T-helper 17 cell (primary cell): ENCODE results near the gene RNF126. TPM values are rescaled to one million over a fixed set of nuclear protein-coding genes. Genes with fewer than 3 reads are reported as not detected.

Experiments used
- ATAC-seq: fragments of 150-1000 bp; cut with Tn5 transposase; 2 replicates; pipeline ENCODE4 v1.10.0; 2021; ENCODE audit warnings: mild to moderate bottlenecking, moderate library complexity
- DNase-seq, 3 donors: peaks; one replicate each; pipeline versions ENCODE4 v3.0.0 to v3.0.0-alpha.2; 2020 to 2021
- H3K9me3 ChIP-seq: one replicate; pipeline ENCODE4 v1.7.0; 2013; ENCODE audit warnings: low read length, mild to moderate bottlenecking; ENCODE audit not compliant: control insufficient read depth, poor library complexity, severe bottlenecking
- H3K27ac Mint-ChIP-seq: one replicate; pipeline ENCODE4 v1.8.0; 2022; ENCODE audit warnings: mild to moderate bottlenecking, moderate library complexity, mixed read lengths
- H3K27me3 Mint-ChIP-seq: one replicate; pipeline ENCODE4 v1.8.0; 2022; ENCODE audit warnings: mixed read lengths
- H3K36me3 Mint-ChIP-seq: one replicate; pipeline ENCODE4 v1.8.0; 2022; ENCODE audit warnings: low read depth, mixed read lengths
- H3K4me1 Mint-ChIP-seq: one replicate; pipeline ENCODE4 v1.8.0; 2022; ENCODE audit warnings: mild to moderate bottlenecking, mixed read lengths
- H3K4me3 Mint-ChIP-seq: one replicate; pipeline ENCODE4 v1.8.0; 2022; ENCODE audit warnings: mild to moderate bottlenecking, moderate library complexity, mixed read lengths
- total RNA-seq, 4 donors: library from RNA in 2 of 4; stranded (reverse) in 2 of 4; gene quantifications; one replicate each; pipeline ENCODE4 v1.2.3 and lab custom pipeline; 2022 to 2026

The RNF126 gene
- total RNA-seq, 2 donors from 2014 or later: 105 to 126 TPM

DNA sequence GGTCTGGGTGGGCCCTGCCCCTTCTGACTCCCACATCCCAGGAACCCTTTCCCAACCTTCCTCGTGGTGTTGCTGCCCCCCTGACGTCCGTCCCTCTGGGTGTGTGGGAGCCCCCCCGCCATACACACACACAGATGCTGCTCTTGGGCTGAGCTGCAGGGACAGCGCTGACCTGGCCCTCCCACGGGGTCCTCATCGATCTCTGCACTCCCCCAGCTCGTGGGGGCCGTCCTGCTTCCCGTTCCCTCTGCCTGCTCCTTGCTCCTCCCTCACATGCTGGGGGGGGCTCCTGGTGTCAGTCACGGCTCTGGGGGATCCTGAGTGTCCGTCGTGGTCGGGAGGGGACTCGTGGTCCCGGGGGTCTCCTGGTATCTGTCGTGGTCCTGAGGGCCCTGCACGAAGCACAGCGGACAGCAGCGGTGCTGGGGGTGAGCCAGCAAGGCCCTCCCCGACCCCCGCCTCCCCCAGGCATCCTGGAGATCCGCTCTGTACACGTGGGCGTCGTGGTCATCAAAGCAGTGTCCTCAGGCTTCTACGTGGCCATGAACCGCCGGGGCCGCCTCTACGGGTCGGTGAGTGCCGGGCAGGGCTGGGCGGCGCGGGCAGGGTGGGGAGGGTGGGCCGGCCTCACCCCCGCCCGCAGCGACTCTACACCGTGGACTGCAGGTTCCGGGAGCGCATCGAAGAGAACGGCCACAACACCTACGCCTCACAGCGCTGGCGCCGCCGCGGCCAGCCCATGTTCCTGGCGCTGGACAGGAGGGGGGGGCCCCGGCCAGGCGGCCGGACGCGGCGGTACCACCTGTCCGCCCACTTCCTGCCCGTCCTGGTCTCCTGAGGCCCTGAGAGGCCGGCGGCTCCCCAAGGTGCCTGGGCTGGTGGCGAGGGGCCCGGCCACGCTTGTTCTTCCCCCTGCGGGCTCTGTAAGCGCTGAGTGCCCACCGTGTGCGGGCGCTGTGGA is 20.0 kb downstream of the RNF126 start:
- Mint-ChIP-seq H3K4me1 (peaks cover 8% of the 10 kb centered on the region), H3K27ac (no peak overlapping the region), H3K36me3 (no peaks in the 10 kb centered on the region), H3K4me3 (no peak overlapping the region), H3K27me3 (no peaks in the 10 kb centered on the region)
- DNase-seq (no peak), ATAC-seq (no peak)
- no peaks in the 10 kb centered on the region for H3K9me3 ChIP-seq

DNA sequence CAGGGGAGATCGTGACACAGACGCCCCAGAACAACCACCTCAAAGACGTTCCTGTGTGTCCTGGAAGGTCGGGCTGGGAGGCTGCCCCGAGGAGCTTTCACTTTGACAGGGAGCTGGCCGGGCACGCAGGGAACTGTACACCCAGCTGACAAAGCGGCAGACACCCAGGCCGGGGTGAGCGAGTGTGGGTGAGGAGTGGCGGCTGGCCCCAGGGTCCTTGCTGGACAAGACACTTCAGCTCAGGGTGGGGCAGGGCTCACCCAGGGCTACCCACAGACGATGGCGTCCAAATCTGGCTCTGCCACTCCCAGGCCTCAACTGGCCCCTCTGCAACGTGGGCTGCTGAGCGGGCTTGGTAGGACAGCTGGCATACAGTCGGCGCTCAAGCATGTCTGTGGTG is 21.3 kb downstream of the RNF126 start:
- H3K4me3 Mint-ChIP-seq: no peak overlapping the region
- ATAC-seq (no peak), DNase-seq (no peak)
- H3K27ac Mint-ChIP-seq: no peak overlapping the region
- H3K27me3 Mint-ChIP-seq: no peaks in the 10 kb centered on the region
- peaks cover 8% of the 10 kb centered on the region for H3K4me1 Mint-ChIP-seq
- H3K9me3 ChIP-seq: no peaks in the 10 kb centered on the region
- H3K36me3 Mint-ChIP-seq: no peaks in the 10 kb centered on the region

DNA sequence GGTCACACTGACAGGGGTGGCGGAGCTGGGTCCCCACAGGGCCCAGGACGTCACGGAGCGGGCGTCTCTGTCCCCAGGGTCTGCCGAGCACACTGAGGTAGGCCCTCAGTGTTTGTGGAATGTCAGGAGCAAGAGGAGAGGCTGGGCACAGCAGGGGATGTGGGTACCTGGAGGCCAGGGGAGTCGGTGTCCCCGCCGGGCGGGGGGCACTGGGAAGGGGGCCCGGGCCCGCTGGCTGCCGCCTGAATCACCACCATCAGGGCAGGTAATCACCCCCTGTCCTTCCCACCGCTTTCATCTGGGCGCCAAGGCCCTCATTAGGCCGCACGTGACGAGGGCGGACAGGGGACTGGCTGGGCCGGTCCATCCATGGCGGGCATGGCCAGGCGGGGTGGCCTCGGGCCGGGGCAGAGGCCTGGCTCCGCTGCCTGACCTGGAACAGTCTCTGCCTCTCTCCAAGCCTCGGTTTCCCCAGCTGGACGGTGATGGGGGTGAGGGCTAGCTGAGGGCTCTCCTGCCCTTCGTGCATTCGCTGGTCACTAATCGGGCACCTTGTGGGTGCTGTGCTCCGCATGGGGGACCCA is 22.3 kb downstream of the RNF126 start:
- H3K4me3 Mint-ChIP-seq: no peak overlapping the region
- peaks cover 6% of the 10 kb centered on the region for H3K4me1 Mint-ChIP-seq
- H3K27ac Mint-ChIP-seq: peak overlapping the region; percentile 82
- DNase-seq (no peak), ATAC-seq (no peak)
- H3K36me3 Mint-ChIP-seq: no peaks in the 10 kb centered on the region
- H3K27me3 Mint-ChIP-seq: no peaks in the 10 kb centered on the region
- H3K9me3 ChIP-seq: no peaks in the 10 kb centered on the region

DNA sequence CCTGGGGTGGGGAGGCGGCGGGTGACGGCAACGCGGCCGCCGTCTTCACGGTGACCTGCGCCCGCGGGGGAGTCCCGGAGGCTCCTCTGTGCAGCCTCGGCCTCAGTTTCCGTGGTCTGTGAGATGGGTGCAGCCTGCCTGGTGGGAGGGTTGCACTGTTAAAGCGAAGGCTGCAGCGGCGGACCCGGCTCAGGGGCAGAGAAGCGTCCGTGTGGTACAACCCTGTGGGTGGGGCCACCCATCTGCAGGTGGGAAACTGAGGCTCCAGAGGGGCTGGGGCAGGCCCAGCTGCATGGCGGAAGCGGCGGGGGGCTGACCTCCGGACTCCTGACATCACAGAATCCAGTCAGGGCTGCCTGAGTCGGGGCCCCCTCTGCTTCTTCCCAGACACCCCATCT is 22.9 kb downstream of the RNF126 start:
- no peaks in the 10 kb centered on the region for H3K9me3 ChIP-seq
- H3K27ac Mint-ChIP-seq: no peak overlapping the region
- no peaks in the 10 kb centered on the region for H3K27me3 Mint-ChIP-seq
- no peak for ATAC-seq
- H3K4me3 Mint-ChIP-seq: no peak overlapping the region
- peaks cover 6% of the 10 kb centered on the region for H3K4me1 Mint-ChIP-seq
- H3K36me3 Mint-ChIP-seq: no peaks in the 10 kb centered on the region
- DNase-seq: no peak

DNA sequence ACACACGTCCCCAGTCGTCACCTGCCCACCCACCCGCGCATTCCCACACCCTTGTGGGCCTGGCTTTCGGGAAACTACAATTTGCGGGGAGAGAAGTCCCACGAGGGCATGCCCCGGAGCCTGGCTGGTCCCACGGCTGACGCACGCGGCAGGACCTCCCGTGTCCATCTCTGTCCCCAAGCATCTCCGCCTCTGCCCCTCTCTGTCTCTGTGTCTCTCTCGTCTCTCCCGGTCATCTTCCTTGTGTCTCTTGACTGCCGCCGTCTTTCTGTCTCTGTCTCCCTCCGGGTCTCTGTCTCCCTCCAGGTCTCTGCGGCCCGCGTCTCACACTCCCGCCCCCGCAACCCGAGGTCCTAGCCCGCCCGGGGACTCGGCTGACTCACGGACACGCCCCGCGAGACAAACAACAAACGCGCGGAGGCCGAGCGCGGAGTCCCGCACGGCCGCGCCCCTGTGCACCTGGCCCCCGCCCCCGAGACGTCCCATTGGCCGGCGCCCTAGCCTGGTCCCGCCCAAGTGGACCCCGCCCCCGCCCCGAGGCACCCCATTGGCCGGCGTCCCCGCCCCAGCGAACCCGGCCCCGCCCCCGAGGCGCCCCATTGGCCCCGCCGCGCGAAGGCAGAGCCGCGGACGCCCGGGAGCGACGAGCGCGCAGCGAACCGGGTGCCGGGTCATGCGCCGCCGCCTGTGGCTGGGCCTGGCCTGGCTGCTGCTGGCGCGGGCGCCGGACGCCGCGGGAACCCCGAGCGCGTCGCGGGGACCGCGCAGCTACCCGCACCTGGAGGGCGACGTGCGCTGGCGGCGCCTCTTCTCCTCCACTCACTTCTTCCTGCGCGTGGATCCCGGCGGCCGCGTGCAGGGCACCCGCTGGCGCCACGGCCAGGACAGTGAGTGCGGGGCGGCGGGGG is 23.5 kb downstream of the RNF126 start, which contains the start of gene FGF22:
Gene FGF22, plus strand, starts transcription at position 627 of the 908 bp plus-strand sequence. Its CDS starts 47 bp downstream, at position 674.
- ATAC-seq (peak; percentile 96), DNase-seq (peak; percentile 91 to 99 (median 97))

DNA sequence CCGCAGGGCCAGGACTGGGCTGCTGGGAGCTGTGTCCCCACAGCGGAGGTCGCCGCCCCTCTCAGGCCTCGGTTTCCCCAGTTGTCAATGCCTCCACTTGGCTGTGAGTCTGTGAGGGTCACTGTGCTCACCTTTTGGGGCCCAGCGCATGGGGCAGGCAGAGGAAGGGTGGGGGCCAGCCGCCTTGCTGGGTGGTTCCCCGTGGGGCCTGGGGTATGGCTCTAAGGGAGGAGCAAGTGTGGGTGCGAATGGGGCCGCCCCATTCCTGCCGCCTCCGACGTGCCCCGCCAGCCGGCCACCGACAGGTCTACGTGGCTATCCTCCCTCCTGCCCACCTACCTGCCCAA is 24.1 kb downstream of the RNF126 start:
- Mint-ChIP-seq H3K27me3 (no peaks in the 10 kb centered on the region), H3K27ac (peak overlapping the region; percentile 79), H3K4me3 (peak overlapping the region; percentile 94), H3K4me1 (peaks cover 11% of the 10 kb centered on the region), H3K36me3 (no peaks in the 10 kb centered on the region)
- H3K9me3 ChIP-seq: no peaks in the 10 kb centered on the region
- DNase-seq (no peak), ATAC-seq (no peak)

More for the DNA sequence above, 23.5 kb downstream of the RNF126 start, which contains the start of gene FGF22:
- Mint-ChIP-seq H3K27me3 (no peaks in the 10 kb centered on the region), H3K27ac (peak within 1 kb of the TSS; percentile 79), H3K36me3 (no peaks in the 10 kb centered on the region), H3K4me3 (peak within 1 kb of the TSS; percentile 94), H3K4me1 (peaks cover 6% of the 10 kb centered on the region)
- H3K9me3 ChIP-seq: no peaks in the 10 kb centered on the region

DNA sequence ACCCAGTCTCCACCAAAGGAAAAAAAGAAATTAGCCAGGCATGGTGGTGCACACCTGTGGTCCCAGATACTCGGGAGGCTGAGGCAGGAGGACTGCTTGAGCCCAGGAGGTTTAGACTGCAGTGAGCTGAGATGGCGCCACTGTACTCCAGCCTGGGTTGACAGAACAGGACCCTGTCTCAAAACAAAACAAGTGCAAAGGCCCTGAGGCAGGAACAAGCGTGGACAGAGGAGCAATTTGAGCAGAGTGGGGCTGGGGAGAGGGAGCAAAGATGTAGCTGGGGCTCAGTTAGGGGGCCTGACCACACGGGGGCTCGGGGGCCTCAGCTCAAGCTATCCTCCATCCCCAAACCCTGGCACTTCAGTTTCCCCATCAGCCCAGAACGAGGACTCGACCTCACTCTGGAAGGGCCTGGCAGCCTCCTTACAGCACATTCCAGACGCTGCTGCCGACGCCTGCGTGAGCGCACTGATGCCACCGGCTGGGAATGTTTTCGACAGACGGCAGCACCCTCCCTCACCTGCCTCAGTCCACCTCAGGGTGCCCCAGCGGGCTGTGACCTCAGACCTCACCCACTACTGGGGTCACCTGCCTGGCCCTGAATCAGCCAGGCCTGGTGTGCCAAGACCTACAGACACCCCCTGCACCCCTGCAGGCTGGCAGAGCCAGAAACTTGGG is 27.9 kb downstream of the RNF126 start:
- peak overlapping the region; percentile 29 for H3K27ac Mint-ChIP-seq

DNA sequence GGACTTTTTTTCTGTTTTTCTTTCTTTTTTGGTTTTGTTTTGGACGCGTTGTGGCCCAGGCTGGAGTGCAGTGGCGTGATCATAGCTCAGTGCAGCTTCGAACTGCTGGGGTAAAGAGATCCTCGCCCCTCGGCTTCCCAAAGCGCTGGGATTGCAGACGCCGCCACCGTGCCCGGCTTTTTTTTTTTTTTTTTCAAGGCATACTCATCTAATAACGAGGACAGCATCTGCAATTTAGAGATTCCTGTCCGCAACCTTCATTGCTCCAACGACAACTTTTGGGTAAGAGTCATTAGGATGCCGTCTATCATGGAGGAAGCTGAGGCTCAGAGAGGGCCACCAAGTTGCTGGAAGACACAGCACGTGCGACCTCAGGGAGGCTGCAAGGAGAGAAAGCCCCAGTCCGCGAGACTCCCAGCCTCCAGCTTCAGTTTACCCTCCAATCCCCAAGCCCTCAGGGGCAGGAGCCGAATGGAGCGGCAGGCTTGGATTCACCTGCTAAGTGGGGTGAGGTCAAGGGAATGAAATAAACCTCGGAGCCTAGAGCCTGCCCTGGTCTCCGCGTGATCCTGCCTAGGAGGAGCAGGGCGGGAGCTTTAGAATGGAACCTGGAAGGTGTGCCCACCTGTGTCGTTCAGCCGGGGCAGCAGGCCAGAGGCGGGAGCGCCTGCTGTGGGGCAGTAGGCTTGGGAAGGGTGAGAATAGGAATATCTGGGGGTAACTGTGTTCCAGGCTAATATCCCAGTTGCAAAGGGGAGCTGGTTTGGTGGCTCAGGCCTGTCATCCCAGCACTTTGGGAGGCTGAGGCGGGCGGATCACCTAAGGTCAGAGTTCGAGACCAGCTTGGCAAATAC is 29.0 kb downstream of the RNF126 start:
- Mint-ChIP-seq H3K27me3 (no peaks in the 10 kb centered on the region), H3K27ac (peak overlapping the region; percentile 90), H3K4me1 (peaks cover 15% of the 10 kb centered on the region), H3K36me3 (peaks cover under 1% of the 10 kb centered on the region), H3K4me3 (peak overlapping the region; percentile 96)
- DNase-seq (no peak), ATAC-seq (no peak)
- no peaks in the 10 kb centered on the region for H3K9me3 ChIP-seq

More for the DNA sequence above, 27.9 kb downstream of the RNF126 start:
- peaks cover 20% of the 10 kb centered on the region for H3K4me1 Mint-ChIP-seq
- no peak overlapping the region for H3K4me3 Mint-ChIP-seq
- no peaks in the 10 kb centered on the region for H3K36me3 Mint-ChIP-seq
- ATAC-seq (no peak), DNase-seq (no peak)
- no peaks in the 10 kb centered on the region for H3K27me3 Mint-ChIP-seq
- no peaks in the 10 kb centered on the region for H3K9me3 ChIP-seq

DNA sequence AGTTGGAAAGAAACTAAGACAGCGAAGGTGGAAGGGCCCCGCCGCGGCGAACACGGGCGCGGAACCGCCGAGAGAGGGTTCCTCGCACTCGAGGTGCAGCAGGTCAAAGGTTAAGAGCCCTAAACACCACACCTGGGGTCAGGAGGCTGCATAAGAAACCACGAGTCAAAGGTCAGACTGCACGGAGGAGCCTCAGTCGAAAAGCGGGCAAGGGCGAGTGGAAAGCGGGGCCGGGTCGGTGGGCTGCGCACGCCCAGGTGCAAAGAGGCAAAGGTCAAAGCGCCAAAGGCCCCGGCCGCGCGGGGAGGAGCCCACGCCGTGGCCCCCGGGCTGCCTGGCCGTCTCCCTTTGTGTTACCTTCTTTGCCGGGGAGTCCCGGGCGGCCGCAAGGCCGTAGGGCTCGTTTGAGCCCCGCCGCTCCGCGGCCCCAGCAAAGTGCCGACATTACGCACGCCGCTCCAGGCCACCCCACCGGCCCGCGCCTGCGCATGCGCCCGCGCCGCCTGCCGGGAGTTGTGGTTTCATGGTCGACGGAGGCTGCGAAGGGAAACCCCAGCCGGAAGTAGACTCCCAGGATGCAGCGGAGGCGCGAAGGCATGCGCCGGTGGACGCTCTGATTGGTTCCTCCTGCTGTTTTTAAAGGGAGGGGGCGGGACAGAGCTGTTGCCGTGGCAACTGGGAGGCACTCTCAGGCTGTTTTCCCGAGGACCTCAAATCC is 29.8 kb downstream of the RNF126 start, which contains the start of gene POLRMT:
Gene POLRMT, minus strand, starts transcription at position 470 of the 718 bp plus-strand sequence. Its CDS starts 25 bp downstream, at position 445.
- Mint-ChIP-seq H3K4me1 (peaks cover 14% of the 10 kb centered on the region), H3K27me3 (no peaks in the 10 kb centered on the region), H3K27ac (peak within 1 kb of the TSS; percentile 90), H3K36me3 (peaks cover 4% of the 10 kb centered on the region), H3K4me3 (peak within 1 kb of the TSS; percentile 96)
- H3K9me3 ChIP-seq: no peaks in the 10 kb centered on the region
- peak; percentile 97 for ATAC-seq
- DNase-seq: peak; percentile 89 to 94 (median 92)

DNA sequence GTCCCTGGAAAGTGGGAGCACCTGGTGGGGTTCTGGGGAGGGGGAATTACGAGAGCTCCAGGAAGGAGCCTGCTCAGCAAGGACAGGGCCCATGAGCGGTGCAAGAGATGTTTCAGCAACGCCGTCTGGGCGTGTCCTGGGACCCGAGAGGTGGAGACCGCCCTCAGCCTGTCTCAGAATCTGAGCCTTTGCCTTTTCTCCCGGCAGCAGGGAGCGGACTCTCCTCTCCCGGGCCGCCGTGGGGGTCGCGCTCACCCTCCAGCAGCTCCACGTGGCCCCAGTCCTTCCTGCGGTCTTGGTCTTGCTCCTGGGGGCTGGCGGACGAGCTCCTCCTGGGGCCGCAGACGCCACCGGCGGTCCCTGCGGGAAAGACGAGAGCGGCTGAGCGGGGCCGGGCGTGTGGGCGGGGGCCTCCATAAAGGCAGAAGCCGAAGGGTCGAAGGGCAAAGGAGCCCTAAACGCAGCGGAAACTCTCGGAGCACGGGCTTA is 30.4 kb downstream of the RNF126 start:
- peak overlapping the region; percentile 96 for H3K4me3 Mint-ChIP-seq
- peaks cover 14% of the 10 kb centered on the region for H3K4me1 Mint-ChIP-seq
- no peaks in the 10 kb centered on the region for H3K9me3 ChIP-seq
- DNase-seq: no peak
- H3K36me3 Mint-ChIP-seq: peaks cover 4% of the 10 kb centered on the region
- H3K27ac Mint-ChIP-seq: peak overlapping the region; percentile 90
- ATAC-seq: no peak
- no peaks in the 10 kb centered on the region for H3K27me3 Mint-ChIP-seq
